HEK293T (cell line): Measurements from ENCODE around the gene AQP6.
A peak's percentile ranks its signal among the peaks of the same experiment; 100 is the strongest.

ENCODE experiments used
- CTCF ChIA-PET: fragments of 350-600 bp; formaldehyde crosslinking; extraction: SDS; loops from one replicate; lab custom pipeline; 2021; ENCODE audit warnings: antibody characterized with exemption, inconsistent platforms; lab: Yijun Ruan, JAX
- POLR2A ChIA-PET: fragments of 350-600 bp; formaldehyde crosslinking; extraction: SDS; loops from one replicate; lab custom pipeline; 2020; ENCODE audit warnings: antibody characterized with exemption, inconsistent platforms; lab: Yijun Ruan, JAX
- DNase-seq: peaks from one replicate; pipeline ENCODE4 v3.0.0; 2012; ENCODE audit warnings: mixed read lengths; ENCODE audit errors: extremely low spot score
- ARNT ChIP-seq: fragments of 450-650 bp; IDR thresholded peaks from 2 replicates; pipeline ENCODE4 v1.6.1; 2017; ENCODE audit warnings: mild to moderate bottlenecking
- BHLHE40 ChIP-seq: fragments of 450-650 bp; IDR thresholded peaks from 2 replicates; pipeline ENCODE4 v1.6.1; 2016; ENCODE audit warnings: mild to moderate bottlenecking, moderate library complexity, borderline replicate concordance
- CTBP1 ChIP-seq: fragments of 450-650 bp; IDR thresholded peaks from 2 replicates; pipeline ENCODE4 v1.6.1; 2016; ENCODE audit warnings: borderline replicate concordance
- ELF4 ChIP-seq: fragments of 450-650 bp; IDR thresholded peaks from 2 replicates; pipeline ENCODE4 v1.6.1; 2017; ENCODE audit warnings: antibody characterized with exemption
- FOXA1 ChIP-seq: fragments of 450-650 bp; IDR thresholded peaks from 2 replicates; pipeline ENCODE4 v1.6.1; 2016; ENCODE audit warnings: mild to moderate bottlenecking
- FOXK2 ChIP-seq: fragments of 450-650 bp; IDR thresholded peaks from 2 replicates; pipeline ENCODE4 v1.6.1; 2016; ENCODE audit warnings: mild to moderate bottlenecking
- FOXM1 ChIP-seq: fragments of 450-650 bp; IDR thresholded peaks from 2 replicates; pipeline ENCODE4 v1.6.1; 2017; ENCODE audit warnings: mild to moderate bottlenecking, borderline replicate concordance
- HDGF ChIP-seq: fragments of 450-650 bp; IDR thresholded peaks from 2 replicates; pipeline ENCODE4 v1.6.1; 2017; ENCODE audit warnings: antibody characterized with exemption, borderline replicate concordance
- L3MBTL2 ChIP-seq: fragments of 450-650 bp; conservative IDR thresholded peaks from 2 replicates; pipeline ENCODE4 v1.6.1; 2016; ENCODE audit warnings: mild to moderate bottlenecking
- LEF1 ChIP-seq: fragments of 450-650 bp; IDR thresholded peaks from 2 replicates; pipeline ENCODE4 v1.6.1; 2017; ENCODE audit warnings: mild to moderate bottlenecking, borderline replicate concordance
- NFRKB ChIP-seq: fragments of 450-650 bp; IDR thresholded peaks from 2 replicates; pipeline ENCODE4 v1.6.1; 2016; ENCODE audit warnings: mild to moderate bottlenecking, moderate library complexity
- SP1 ChIP-seq: fragments of 450-650 bp; IDR thresholded peaks from 2 replicates; pipeline ENCODE4 v1.6.1; 2017
- SUZ12 ChIP-seq: fragments of 450-650 bp; IDR thresholded peaks from 2 replicates; pipeline ENCODE4 v1.6.1; 2016; ENCODE audit warnings: mild to moderate bottlenecking
- TARDBP ChIP-seq: fragments of 450-650 bp; IDR thresholded peaks from 2 replicates; pipeline ENCODE4 v1.6.1; 2016
- ZNF384 ChIP-seq: fragments of 450-650 bp; IDR thresholded peaks from 2 replicates; pipeline ENCODE4 v1.6.1; 2016
- TF ChIP-seq, protein P1 (sequence below): fragments of 450-650 bp; IDR thresholded peaks from 2 replicates; pipeline ENCODE4 v1.6.1; 2016

Gene AQP6

DNA sequence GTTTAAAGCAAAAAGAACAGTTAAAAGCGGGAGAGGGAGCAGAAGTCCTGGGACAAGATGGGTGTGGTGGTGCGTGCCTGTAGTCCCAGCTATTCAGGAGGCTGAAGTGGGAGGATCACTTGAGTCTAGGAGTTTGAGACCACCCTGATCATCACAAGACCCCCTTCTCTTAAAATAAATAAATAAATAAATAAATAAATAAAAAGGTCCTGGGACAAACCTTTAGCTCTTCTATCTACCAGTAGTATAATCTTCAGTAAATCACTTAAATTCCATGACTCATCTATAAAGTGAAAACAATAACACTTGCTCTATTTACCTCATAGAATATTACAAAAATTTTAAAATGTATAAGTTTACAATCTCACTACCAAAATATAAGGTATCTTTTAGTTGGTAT, 46.8 kb downstream of the AQP6 start:
- CTCF ChIA-PET = interaction anchor here (2.2 kb wide), 1 partner anchor 20 kb away, joined by 9 read pairs; no protein-coding TSS in a partner anchor
- DNase-seq = no peak
- POLR2A ChIA-PET = no interaction called here
- no peak for TF ChIP-seq ELF4
- TF ChIP-seq NFRKB = no peak
- no peak for TF ChIP-seq ARNT
- TF ChIP-seq ZNF384 = no peak
- no peak for TF ChIP-seq FOXA1
- no peak for TF ChIP-seq HDGF
- TF ChIP-seq CTBP1 = no peak
- TF ChIP-seq SP1 = no peak
- no peak for TF ChIP-seq FOXM1
- TF ChIP-seq, protein P1, sequence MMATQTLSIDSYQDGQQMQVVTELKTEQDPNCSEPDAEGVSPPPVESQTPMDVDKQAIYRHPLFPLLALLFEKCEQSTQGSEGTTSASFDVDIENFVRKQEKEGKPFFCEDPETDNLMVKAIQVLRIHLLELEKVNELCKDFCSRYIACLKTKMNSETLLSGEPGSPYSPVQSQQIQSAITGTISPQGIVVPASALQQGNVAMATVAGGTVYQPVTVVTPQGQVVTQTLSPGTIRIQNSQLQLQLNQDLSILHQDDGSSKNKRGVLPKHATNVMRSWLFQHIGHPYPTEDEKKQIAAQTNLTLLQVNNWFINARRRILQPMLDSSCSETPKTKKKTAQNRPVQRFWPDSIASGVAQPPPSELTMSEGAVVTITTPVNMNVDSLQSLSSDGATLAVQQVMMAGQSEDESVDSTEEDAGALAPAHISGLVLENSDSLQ = no peak
- TF ChIP-seq L3MBTL2 = no peak

DNA sequence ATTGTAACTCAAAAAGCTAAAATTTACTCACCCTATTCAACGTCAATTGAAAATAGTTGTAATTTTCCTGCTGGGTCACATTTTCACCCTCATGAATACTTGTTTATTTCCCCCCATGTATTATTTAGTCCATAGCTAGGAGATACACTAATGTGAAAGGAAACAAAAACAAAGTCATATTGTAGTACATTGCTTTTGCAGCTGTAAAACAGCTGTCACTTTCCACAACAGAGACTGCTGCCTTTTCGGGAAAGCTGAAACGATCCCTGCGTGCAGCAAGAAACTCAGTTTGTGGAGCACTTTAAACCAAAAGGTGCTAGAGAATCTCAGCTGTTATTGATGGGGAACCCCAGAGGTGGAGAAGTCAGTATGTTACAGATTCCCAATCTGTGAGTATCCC, 48.3 kb downstream of the AQP6 start:
- CTCF ChIA-PET = interaction anchor here (2.2 kb wide), 1 partner anchor 18 kb away, joined by 9 read pairs; no protein-coding TSS in a partner anchor
- TF ChIP-seq ELF4 = no peak
- TF ChIP-seq TARDBP = no peak
- no peak for TF ChIP-seq SUZ12
- TF ChIP-seq CTBP1 = no peak
- no peak for TF ChIP-seq HDGF
- TF ChIP-seq FOXA1 = no peak
- no peak for TF ChIP-seq LEF1
- no peak for TF ChIP-seq L3MBTL2
- no peak for TF ChIP-seq ARNT
- TF ChIP-seq NFRKB = no peak
- POLR2A ChIA-PET = no interaction called here
- DNase-seq = no peak

DNA sequence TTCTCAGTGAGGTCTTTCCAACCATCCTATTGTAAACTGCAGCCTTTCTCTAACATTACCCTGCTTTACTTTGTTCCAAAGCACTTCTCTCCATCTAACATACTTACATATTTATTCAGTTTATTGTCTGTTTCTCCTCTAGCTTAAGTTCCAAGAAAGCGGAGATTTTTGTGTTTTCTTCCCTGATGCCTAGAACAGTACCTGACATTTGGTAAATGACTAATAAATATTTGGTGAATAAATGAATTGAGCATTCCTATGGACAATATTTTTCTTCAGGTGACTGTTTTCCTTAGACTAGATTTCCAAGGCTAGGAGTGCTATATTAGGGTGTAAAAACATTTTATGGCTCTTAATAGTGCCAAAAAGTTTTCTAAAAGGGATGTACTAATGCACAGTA, 50.2 kb downstream of the AQP6 start:
- POLR2A ChIA-PET = no interaction called here
- CTCF ChIA-PET = no interaction called here

DNA sequence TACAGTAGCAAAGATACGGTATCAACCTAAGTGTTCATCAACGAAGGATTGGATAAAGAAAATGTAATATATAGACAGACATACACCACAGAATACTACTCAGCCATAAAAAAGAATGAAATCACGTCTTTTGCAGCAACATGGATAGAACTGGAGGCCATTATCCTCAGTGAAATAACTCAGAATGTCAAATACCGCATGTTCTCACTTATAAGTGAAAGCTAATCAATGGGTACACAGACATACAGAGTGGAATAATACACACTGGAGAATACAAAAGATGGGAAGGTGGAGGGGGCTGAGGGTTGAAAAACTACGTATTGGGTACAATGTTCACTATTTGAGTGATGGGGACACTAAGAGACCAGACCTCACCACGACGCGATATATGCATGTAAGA, 51.5 kb downstream of the AQP6 start:
- POLR2A ChIA-PET = interaction anchor here (1.1 kb wide), 1 partner anchor 282 kb away, joined by 3 read pairs; no protein-coding TSS in a partner anchor
- CTCF ChIA-PET = interaction anchor here (0.6 to 0.7 kb wide), 2 partner anchors 10 to 15 kb away, joined by 3 to 4 read pairs; no protein-coding TSS in a partner anchor
- TF ChIP-seq, protein P1 = no peak
- no peak for TF ChIP-seq BHLHE40
- no peak for TF ChIP-seq ARNT
- TF ChIP-seq CTBP1 = no peak
- DNase-seq = no peak

More for the DNA sequence above, 50.2 kb downstream of the AQP6 start:
- no peak for DNase-seq
- TF ChIP-seq SP1 (no peak), ZNF384 (no peak), L3MBTL2 (no peak), TARDBP (no peak), ARNT (no peak)

DNA sequence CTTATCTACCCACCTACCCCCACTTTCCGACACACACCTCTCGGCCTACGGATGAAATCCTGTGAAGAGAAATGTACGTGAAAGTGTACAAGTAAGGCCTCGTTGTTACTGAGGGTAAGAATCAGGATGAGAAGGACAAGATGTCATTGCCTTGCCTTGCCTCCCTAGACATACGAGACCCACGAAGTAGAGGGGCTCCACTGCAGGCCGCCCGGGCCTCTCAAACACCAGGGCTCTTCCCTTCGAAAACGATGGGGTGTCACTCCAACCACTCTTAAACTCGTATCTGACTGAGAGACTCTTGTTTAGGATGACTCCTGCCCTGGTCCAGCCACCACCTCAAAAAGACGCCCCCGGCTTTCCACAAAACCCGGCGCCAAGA, 52.0 kb downstream of the AQP6 start:
- ChIA-PET POLR2A (interaction anchor here (0.7 to 1.9 kb wide), 10 partner anchors 8 to 283 kb away, joined by 3 to 8 read pairs (median 4); partner anchors contain the start of gene COX14), CTCF (interaction anchor here (0.6 to 1.6 kb wide), 3 partner anchors 9 to 16 kb away, joined by 3 to 7 read pairs (median 4); no protein-coding TSS in a partner anchor)
- TF ChIP-seq CTBP1 (no peak), LEF1 (no peak), FOXM1 (no peak), FOXK2 (no peak)
- no peak for DNase-seq

GRCh38 chr12:50025187-50026059, 52.7 kb downstream of the AQP6 start, which contains the start of gene RACGAP1:
Gene RACGAP1, minus strand, starts transcription at chr12:50025494. Its CDS starts 8,779 bp downstream, at chr12:50016715.
- ChIA-PET POLR2A (interaction anchor here (0.7 to 1.9 kb wide), 11 partner anchors 9 to 284 kb away, joined by 3 to 8 read pairs (median 3); partner anchors contain the start of gene COX14), CTCF (interaction anchor here (0.6 to 1.6 kb wide), 2 partner anchors 9 to 14 kb away, joined by 4 to 7 read pairs; no protein-coding TSS in a partner anchor)
- no peak for TF ChIP-seq HDGF
- TF ChIP-seq FOXK2 = no peak
- no peak for TF ChIP-seq TARDBP
- no peak for TF ChIP-seq BHLHE40
- no peak for TF ChIP-seq SUZ12
- TF ChIP-seq NFRKB = no peak
- no peak for TF ChIP-seq ARNT
- peak; percentile 82 for TF ChIP-seq L3MBTL2
- TF ChIP-seq ZNF384 = peak; percentile 100
- no peak for TF ChIP-seq FOXA1
- TF ChIP-seq CTBP1 = no peak
- TF ChIP-seq FOXM1 = peak; percentile 96
- TF ChIP-seq SP1 = no peak
- TF ChIP-seq ELF4 = peak; percentile 93
- TF ChIP-seq LEF1 = no peak
- TF ChIP-seq, protein P1 = peak; percentile 77
- peak; percentile 97 for DNase-seq
